HL-60 (cell line): ENCODE data around the gene PARVB.

Experiments
- GABPA ChIP-seq: IDR thresholded peaks from 2 replicates; pipeline ENCODE4 v1.6.1; 2012; ENCODE audit warnings: low read depth
- TF ChIP-seq, protein P1 (sequence below): IDR thresholded peaks from 2 replicates; pipeline ENCODE4 v1.6.1; 2012; ENCODE audit warnings: low read depth; ENCODE audit not compliant: insufficient replicate concordance
- TF ChIP-seq, protein P2 (sequence below): IDR thresholded peaks from one replicate; pipeline ENCODE4 v1.5.1; 2011; ENCODE audit warnings: low read length, control low read depth, inconsistent platforms; ENCODE audit not compliant: insufficient read depth

DNA sequence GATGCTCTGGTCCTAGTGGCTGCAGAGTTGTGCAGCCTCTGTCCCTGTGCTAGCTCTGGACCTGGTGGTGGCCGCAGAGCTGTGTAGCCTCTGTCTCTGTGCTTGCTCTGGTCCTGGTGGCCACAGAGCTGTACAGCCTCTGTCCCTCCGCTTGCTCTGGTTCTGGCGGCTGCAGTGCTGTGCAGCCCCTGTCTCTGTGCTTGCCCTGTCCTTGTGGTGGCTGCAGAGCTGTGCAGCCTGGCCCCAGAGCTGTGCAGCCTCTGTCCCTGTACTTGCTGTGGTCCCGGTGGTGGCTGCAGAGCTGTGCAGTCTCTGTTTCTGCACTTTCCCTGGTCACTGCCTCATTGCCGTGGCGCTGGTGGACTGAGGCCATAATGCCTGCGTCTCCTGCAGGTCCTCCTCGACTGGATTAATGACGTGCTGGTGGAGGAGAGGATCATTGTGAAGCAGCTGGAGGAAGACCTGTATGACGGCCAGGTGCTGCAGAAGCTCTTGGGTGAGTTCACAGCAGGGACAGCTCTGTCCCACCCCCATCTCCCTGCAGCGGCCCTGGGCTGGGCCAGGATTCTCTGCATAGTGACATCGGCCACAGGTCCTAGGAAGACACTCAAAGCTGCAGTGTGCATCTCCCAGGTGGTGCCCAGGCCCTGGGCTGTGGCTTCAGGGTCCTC lies 94.7 kb downstream of the PARVB start:
- TF ChIP-seq, protein P1, sequence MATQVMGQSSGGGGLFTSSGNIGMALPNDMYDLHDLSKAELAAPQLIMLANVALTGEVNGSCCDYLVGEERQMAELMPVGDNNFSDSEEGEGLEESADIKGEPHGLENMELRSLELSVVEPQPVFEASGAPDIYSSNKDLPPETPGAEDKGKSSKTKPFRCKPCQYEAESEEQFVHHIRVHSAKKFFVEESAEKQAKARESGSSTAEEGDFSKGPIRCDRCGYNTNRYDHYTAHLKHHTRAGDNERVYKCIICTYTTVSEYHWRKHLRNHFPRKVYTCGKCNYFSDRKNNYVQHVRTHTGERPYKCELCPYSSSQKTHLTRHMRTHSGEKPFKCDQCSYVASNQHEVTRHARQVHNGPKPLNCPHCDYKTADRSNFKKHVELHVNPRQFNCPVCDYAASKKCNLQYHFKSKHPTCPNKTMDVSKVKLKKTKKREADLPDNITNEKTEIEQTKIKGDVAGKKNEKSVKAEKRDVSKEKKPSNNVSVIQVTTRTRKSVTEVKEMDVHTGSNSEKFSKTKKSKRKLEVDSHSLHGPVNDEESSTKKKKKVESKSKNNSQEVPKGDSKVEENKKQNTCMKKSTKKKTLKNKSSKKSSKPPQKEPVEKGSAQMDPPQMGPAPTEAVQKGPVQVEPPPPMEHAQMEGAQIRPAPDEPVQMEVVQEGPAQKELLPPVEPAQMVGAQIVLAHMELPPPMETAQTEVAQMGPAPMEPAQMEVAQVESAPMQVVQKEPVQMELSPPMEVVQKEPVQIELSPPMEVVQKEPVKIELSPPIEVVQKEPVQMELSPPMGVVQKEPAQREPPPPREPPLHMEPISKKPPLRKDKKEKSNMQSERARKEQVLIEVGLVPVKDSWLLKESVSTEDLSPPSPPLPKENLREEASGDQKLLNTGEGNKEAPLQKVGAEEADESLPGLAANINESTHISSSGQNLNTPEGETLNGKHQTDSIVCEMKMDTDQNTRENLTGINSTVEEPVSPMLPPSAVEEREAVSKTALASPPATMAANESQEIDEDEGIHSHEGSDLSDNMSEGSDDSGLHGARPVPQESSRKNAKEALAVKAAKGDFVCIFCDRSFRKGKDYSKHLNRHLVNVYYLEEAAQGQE = no peak
- TF ChIP-seq, protein P2, sequence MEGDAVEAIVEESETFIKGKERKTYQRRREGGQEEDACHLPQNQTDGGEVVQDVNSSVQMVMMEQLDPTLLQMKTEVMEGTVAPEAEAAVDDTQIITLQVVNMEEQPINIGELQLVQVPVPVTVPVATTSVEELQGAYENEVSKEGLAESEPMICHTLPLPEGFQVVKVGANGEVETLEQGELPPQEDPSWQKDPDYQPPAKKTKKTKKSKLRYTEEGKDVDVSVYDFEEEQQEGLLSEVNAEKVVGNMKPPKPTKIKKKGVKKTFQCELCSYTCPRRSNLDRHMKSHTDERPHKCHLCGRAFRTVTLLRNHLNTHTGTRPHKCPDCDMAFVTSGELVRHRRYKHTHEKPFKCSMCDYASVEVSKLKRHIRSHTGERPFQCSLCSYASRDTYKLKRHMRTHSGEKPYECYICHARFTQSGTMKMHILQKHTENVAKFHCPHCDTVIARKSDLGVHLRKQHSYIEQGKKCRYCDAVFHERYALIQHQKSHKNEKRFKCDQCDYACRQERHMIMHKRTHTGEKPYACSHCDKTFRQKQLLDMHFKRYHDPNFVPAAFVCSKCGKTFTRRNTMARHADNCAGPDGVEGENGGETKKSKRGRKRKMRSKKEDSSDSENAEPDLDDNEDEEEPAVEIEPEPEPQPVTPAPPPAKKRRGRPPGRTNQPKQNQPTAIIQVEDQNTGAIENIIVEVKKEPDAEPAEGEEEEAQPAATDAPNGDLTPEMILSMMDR = no peak
- no peak for TF ChIP-seq GABPA
